Measurements from ENCODE around the gene SCEL. TPM values are rescaled to one million over a fixed set of nuclear protein-coding genes. Genes with fewer than 3 reads are reported as not detected.

SCEL gene
- total and polyA plus RNA-seq, 2 experiments from 2014 or later, result not detected

DNA sequence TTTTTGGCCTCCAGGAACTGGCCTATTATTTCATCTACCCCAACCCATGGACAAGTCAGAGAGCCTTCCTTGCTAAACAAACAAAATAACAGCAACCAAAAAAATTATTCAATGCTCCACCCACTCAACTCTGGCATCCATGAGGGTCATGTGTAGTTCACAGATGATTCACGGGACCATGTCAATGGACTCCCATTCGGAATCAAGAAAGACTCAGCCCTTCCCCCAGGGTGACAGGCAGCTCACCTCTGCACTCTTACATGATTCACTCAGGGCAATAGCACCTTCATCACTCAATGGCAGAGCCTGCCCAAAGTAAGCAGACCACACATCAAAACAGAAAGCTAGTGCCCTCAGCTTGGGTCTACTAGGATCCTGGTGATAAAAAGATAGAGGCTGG is 14.3 kb upstream of the SCEL start:
- Mint-ChIP-seq H3K27me3 (ENCODE audit: insufficient read depth, low read depth, poor library complexity) (no peaks in the 10 kb centered on the region), H3K36me3 (ENCODE audit: low read depth) (no peaks in the 10 kb centered on the region)
- no peak for ATAC-seq

More for the DNA sequence above, 14.3 kb upstream of the SCEL start:
- Histone ChIP-seq H3K4me1 (ENCODE audit: insufficient read depth) (0 out of 2 replicates have a peak, but pooled peaks cover 6% of the 10 kb centered on the region), H3F3A (replicated peaks; ENCODE audit: low read depth) (no peaks in the 10 kb centered on the region), H4K20me1 (replicated peaks; ENCODE audit: insufficient read depth) (no peaks in the 10 kb centered on the region), H3K4me2 (no peak overlapping the region), H3K36me3 (ENCODE audit: insufficient read depth) (no peaks in the 10 kb centered on the region), H3K79me2 (replicated peaks; ENCODE audit: insufficient read depth) (no peaks in the 10 kb centered on the region), H2AFZ (no peak overlapping the region), H3K27me3 (ENCODE audit: insufficient read depth) (no peaks in the 10 kb centered on the region), H3K9me2 (ENCODE audit: insufficient read depth) (no peaks in the 10 kb centered on the region; the same call in 1 of the 2 replicates), H3K4me3 (no peak overlapping the region), H3K27ac (ENCODE audit: low read depth) (peak overlapping the region; percentile 18)
- peaks cover 13% of the 10 kb centered on the region for H3K4me1 Mint-ChIP-seq
- H3K27ac Mint-ChIP-seq, result no peak overlapping the region
- no peak for TF ChIP-seq ZNF331 (CRISPR knock-in tag; IDR thresholded peaks at IDR 0.05; ENCODE audit: low read depth)
- TF ChIP-seq, protein P1, sequence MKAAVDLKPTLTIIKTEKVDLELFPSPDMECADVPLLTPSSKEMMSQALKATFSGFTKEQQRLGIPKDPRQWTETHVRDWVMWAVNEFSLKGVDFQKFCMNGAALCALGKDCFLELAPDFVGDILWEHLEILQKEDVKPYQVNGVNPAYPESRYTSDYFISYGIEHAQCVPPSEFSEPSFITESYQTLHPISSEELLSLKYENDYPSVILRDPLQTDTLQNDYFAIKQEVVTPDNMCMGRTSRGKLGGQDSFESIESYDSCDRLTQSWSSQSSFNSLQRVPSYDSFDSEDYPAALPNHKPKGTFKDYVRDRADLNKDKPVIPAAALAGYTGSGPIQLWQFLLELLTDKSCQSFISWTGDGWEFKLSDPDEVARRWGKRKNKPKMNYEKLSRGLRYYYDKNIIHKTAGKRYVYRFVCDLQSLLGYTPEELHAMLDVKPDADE (IDR thresholded peaks at IDR 0.05), result no peak
- TF ChIP-seq, protein P2, sequence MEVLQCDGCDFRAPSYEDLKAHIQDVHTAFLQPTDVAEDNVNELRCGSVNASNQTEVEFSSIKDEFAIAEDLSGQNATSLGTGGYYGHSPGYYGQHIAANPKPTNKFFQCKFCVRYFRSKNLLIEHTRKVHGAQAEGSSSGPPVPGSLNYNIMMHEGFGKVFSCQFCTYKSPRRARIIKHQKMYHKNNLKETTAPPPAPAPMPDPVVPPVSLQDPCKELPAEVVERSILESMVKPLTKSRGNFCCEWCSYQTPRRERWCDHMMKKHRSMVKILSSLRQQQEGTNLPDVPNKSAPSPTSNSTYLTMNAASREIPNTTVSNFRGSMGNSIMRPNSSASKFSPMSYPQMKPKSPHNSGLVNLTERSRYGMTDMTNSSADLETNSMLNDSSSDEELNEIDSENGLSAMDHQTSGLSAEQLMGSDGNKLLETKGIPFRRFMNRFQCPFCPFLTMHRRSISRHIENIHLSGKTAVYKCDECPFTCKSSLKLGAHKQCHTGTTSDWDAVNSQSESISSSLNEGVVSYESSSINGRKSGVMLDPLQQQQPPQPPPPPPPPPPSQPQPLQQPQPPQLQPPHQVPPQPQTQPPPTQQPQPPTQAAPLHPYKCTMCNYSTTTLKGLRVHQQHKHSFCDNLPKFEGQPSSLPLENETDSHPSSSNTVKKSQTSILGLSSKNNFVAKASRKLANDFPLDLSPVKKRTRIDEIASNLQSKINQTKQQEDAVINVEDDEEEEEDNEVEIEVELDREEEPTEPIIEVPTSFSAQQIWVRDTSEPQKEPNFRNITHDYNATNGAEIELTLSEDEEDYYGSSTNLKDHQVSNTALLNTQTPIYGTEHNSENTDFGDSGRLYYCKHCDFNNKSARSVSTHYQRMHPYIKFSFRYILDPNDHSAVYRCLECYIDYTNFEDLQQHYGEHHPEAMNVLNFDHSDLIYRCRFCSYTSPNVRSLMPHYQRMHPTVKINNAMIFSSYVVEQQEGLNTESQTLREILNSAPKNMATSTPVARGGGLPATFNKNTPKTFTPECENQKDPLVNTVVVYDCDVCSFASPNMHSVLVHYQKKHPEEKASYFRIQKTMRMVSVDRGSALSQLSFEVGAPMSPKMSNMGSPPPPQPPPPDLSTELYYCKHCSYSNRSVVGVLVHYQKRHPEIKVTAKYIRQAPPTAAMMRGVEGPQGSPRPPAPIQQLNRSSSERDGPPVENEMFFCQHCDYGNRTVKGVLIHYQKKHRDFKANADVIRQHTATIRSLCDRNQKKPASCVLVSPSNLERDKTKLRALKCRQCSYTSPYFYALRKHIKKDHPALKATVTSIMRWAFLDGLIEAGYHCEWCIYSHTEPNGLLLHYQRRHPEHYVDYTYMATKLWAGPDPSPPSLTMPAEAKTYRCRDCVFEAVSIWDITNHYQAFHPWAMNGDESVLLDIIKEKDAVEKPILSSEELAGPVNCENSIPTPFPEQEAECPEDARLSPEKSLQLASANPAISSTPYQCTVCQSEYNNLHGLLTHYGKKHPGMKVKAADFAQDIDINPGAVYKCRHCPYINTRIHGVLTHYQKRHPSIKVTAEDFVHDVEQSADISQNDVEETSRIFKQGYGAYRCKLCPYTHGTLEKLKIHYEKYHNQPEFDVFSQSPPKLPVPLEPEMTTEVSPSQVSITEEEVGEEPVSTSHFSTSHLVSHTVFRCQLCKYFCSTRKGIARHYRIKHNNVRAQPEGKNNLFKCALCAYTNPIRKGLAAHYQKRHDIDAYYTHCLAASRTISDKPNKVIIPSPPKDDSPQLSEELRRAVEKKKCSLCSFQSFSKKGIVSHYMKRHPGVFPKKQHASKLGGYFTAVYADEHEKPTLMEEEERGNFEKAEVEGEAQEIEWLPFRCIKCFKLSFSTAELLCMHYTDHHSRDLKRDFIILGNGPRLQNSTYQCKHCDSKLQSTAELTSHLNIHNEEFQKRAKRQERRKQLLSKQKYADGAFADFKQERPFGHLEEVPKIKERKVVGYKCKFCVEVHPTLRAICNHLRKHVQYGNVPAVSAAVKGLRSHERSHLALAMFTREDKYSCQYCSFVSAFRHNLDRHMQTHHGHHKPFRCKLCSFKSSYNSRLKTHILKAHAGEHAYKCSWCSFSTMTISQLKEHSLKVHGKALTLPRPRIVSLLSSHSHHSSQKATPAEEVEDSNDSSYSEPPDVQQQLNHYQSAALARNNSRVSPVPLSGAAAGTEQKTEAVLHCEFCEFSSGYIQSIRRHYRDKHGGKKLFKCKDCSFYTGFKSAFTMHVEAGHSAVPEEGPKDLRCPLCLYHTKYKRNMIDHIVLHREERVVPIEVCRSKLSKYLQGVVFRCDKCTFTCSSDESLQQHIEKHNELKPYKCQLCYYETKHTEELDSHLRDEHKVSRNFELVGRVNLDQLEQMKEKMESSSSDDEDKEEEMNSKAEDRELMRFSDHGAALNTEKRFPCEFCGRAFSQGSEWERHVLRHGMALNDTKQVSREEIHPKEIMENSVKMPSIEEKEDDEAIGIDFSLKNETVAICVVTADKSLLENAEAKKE (CRISPR knock-in tag; IDR thresholded peaks at IDR 0.05), result no peak
- TF ChIP-seq, protein P3, sequence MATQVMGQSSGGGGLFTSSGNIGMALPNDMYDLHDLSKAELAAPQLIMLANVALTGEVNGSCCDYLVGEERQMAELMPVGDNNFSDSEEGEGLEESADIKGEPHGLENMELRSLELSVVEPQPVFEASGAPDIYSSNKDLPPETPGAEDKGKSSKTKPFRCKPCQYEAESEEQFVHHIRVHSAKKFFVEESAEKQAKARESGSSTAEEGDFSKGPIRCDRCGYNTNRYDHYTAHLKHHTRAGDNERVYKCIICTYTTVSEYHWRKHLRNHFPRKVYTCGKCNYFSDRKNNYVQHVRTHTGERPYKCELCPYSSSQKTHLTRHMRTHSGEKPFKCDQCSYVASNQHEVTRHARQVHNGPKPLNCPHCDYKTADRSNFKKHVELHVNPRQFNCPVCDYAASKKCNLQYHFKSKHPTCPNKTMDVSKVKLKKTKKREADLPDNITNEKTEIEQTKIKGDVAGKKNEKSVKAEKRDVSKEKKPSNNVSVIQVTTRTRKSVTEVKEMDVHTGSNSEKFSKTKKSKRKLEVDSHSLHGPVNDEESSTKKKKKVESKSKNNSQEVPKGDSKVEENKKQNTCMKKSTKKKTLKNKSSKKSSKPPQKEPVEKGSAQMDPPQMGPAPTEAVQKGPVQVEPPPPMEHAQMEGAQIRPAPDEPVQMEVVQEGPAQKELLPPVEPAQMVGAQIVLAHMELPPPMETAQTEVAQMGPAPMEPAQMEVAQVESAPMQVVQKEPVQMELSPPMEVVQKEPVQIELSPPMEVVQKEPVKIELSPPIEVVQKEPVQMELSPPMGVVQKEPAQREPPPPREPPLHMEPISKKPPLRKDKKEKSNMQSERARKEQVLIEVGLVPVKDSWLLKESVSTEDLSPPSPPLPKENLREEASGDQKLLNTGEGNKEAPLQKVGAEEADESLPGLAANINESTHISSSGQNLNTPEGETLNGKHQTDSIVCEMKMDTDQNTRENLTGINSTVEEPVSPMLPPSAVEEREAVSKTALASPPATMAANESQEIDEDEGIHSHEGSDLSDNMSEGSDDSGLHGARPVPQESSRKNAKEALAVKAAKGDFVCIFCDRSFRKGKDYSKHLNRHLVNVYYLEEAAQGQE (IDR thresholded peaks at IDR 0.05; ENCODE audit: unreplicated experiment), result no peak
- TF ChIP-seq EZH2 (IDR thresholded peaks at IDR 0.05; ENCODE audit: low read depth, unreplicated experiment), result no peak
- TF ChIP-seq EZH2phosphoT487 (IDR thresholded peaks at IDR 0.05; ENCODE audit: unreplicated experiment), result no peak
- TF ChIP-seq ZNF114 (CRISPR knock-in tag; IDR thresholded peaks at IDR 0.05), result no peak
- no peak for TF ChIP-seq POLR2AphosphoS5 (IDR thresholded peaks at IDR 0.05; ENCODE audit: low read depth)
- TF ChIP-seq, protein P4, sequence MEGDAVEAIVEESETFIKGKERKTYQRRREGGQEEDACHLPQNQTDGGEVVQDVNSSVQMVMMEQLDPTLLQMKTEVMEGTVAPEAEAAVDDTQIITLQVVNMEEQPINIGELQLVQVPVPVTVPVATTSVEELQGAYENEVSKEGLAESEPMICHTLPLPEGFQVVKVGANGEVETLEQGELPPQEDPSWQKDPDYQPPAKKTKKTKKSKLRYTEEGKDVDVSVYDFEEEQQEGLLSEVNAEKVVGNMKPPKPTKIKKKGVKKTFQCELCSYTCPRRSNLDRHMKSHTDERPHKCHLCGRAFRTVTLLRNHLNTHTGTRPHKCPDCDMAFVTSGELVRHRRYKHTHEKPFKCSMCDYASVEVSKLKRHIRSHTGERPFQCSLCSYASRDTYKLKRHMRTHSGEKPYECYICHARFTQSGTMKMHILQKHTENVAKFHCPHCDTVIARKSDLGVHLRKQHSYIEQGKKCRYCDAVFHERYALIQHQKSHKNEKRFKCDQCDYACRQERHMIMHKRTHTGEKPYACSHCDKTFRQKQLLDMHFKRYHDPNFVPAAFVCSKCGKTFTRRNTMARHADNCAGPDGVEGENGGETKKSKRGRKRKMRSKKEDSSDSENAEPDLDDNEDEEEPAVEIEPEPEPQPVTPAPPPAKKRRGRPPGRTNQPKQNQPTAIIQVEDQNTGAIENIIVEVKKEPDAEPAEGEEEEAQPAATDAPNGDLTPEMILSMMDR (conservative IDR thresholded peaks at IDR 0.05; ENCODE audit: low read depth in 2 of 2), result no peak
- TF ChIP-seq CREB1 (CRISPR knock-in tag; IDR thresholded peaks at IDR 0.05; ENCODE audit: low read depth), result no peak
- TF ChIP-seq JUNB (IDR thresholded peaks at IDR 0.05; ENCODE audit: unreplicated experiment), result no peak
- TF ChIP-seq STAT1 (IDR thresholded peaks at IDR 0.05; ENCODE audit: unreplicated experiment), result no peak
- no peak for TF ChIP-seq NANOG (IDR thresholded peaks at IDR 0.05; ENCODE audit: borderline replicate concordance)
- no peak overlapping the region for H3K4me3 Mint-ChIP-seq
- no peak for DNase-seq (ENCODE audit: low spot score)
- H3K9me3 Mint-ChIP-seq, result no peaks in the 10 kb centered on the region; the same call in 2 of the 3 replicates
